Activated CD4-positive, alpha-beta T cell treated with anti-CD3 and anti-CD28 coated beads, Interleukin-10, Interleukin-2, amounts not matched to agents 100 ng/mL and 50 ng/mL, durations not matched to agents 16 hours and 8 hours (primary cell): Measurements from ENCODE around the gene CSF1R.
A peak's percentile ranks its signal among the peaks of the same experiment; 100 is the strongest.
"Not testable (repeated sequence)": the region's sequence is repeated elsewhere in the genome, so short reads cannot be mapped to it uniquely, and the experiment has no call there.

ENCODE experiments used
- DNase-seq: peaks from one replicate; pipeline ENCODE4 v3.0.0-alpha.2; 2020

The CSF1R gene

DNA sequence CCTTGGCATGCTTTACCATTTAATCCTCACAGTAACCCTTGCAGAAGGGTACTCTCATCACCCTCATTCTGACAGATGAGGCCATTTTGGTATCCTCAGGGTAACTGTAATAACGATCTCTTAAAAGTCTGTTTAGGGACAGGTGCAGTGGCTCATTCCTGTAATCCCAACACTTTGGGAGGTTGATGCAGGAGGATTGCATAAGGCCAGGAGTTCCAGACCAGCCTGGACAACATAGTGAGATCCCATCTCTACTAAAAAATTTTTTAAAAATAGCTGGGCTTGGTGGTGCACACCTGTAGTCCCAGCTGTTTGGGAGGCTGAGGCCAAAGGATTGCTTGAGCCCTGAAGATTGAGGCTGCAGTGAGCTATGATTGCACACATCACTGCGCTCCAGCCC, 31.8 kb downstream of the CSF1R start:
- DNase-seq: no peak

DNA sequence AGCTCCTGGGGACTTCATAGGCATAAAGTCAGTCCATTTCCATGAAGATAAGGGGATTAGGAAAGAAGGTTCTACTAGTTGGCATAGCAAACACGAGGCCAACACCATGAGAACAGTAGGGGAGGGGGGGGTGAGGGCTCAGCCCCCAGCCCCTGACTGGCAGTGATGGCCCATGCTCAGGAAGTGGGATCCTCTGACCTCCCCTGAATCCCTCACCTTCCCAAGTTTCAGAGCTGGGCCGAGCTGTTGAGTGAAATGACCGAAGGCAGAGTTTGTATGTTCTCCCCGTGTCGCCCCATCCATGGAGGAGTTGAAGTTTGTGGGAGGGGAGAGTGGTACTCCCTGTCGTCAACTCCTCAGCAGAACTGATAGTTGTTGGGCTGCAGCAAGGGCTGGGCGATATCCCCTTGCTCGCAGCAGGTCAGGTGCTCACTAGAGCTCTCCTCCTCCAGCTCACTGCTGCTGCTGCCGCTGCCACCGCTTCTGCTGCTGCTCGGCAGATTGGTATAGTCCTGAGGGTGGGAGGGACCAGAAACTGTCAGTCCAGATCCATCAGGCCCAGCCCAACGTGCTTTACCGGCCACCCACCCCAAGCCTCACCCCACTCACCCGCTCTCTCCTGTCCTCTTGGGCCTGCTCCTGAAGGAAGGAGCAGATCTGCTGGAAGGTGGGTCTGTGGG, 32.5 kb downstream of the CSF1R start:
- no peak for DNase-seq

DNA sequence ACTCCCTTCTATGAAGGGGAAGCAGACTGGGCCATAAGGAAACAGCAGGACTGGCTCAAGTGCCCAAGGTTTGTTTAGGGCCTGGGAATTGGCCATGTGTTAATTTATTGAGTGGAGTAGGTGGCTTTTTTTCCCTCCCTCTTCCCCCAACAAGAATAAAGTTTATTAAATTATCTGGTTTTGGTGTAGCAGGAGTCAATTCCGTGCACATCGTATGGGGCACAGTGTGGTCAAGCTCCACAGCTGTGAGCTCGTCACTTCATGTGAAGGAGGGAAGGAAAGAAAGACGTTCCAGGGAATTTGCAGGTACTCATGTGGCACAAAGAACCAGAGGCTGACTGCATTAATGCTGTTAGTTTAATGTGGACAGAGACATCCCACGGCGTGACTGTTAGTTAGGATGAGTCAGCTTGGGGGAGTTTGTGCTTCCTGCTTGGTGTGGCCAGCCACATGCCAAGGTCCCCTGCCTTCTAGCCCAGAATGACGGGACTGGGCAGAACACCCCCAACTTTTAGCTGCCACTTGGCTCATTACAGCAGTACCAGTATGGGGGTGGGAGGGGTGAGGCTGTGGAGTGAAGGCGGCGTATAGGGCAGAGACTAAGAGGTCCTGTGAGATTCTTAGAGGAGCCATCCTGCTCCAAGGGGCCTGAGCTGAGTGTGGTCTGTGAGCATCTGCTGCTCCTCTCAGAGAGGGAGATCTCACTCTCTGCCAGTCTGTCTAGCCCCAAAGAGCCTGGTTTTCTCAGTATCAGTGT, 33.2 kb downstream of the CSF1R start:
- peak; percentile 53 for DNase-seq

DNA sequence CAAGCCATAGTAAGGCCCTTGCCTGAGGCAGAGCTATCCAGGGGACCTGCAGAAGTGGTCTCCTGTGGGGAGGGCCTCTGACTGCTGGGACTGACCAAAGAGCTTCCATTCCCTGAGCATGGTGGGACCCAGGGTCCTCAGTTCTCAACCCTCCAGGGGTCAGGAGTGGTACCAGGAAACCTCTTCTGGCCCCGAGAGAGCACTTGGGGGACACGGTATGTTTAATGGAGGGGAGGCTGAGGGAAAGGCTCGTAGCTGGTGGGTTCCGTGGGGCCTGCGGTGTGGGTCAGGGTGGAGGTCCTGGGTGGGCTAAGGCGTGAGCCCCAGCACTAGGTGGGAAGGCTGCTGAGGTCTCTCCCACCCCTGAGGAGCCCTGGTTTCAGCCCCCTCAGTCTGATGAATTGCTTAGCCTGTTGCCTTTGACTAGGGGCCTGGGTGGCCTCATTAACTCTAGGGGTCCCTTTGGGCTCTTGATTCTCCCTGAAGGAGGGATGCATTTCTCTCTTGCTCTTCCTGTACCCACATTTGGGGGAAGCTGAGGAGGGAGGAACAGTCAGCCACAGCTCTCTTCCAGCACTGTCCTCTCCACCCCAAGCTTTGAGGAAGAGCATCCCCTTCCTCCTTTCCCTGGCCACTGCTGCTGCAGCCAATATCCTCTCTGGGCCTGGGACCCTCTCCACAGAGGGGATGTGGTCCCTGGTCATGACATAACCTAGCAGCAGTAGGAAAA, 34.0 kb downstream of the CSF1R start:
- DNase-seq: no peak

DNA sequence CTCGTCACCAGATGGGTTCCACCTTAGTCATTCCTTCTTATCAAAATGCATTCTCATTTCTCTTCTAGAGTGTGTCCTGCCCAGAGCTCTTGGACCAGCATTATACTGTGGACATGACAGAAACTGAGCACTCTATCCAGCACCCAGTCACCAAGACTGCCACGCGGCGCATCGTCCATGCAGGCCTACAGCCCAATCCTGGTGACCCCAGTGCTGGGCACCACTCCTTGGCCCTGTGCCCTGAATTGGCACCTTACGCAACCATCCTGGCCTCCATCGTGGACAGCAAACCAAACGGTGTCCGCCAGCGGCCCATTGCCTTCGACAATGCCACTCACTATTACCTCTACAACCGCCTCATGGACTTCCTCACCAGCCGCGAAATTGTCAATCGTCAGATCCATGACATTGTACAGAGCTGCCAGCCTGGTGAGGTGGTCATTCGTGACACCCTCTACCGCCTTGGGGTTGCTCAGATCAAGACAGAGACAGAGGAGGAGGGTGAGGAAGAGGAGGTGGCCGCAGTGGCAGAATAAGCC, 34.6 kb downstream of the CSF1R start:
- DNase-seq: no peak

- DNase-seq: peak; percentile 18
These were observed 36.1 kb downstream of the CSF1R start for GRCh38 chr5:150050172-150050811.

- peak; percentile 45 for DNase-seq
These were observed 40.3 kb downstream of the CSF1R start for GRCh38 chr5:150046031-150046430.

- DNase-seq: no peak
These were observed 40.8 kb downstream of the CSF1R start for GRCh38 chr5:150045549-150045948.

GRCh38 chr5:150044712-150045111, 41.6 kb downstream of the CSF1R start:
- DNase-seq: no peak

DNA sequence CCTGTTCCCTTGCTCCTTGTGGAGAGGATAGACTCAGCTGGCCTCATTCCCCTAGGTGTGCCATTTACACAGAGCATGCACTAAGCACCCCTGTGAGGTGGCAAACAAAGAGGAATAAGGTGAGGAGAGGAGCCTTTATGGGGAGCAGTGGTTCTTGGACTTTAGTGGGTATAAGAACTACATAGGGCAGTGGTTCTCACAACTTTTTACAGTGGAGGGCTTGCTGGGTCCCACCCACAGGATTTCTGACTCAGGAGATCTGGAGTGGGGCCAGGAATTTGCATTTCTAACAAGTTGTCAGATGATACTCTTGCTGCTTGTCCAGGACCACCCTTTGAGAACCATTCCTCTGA, 42.0 kb downstream of the CSF1R start:
- no peak for DNase-seq

GRCh38 chr5:150043657-150044328, 42.6 kb downstream of the CSF1R start:
- DNase-seq: no peak

GRCh38 chr5:150042459-150042858, 43.9 kb downstream of the CSF1R start:
- DNase-seq: no peak

DNA sequence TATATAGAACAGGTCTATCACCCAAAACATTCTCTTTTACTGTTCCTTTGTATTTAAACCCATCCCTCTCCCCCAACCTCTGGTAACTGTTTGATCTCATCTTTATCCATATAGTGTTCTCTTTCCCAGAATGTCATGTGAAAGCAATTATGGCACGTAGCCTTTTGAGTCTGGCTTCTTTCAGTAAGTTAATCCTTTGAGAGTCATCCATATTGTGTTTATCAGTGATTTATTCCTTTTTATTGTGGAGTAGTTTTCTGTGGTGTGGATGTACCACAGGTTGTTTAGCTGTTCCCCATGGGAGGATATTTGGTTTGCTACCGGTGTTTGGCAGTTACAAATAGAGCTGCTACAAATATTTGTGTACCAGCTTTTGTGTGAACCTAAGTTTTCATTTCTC, 47.8 kb downstream of the CSF1R start:
- no peak for DNase-seq

- DNase-seq: no peak
These were observed 49.8 kb downstream of the CSF1R start for GRCh38 chr5:150036513-150036912.

GRCh38 chr5:150035139-150035895, 51.0 kb downstream of the CSF1R start:
- no peak for DNase-seq

DNA sequence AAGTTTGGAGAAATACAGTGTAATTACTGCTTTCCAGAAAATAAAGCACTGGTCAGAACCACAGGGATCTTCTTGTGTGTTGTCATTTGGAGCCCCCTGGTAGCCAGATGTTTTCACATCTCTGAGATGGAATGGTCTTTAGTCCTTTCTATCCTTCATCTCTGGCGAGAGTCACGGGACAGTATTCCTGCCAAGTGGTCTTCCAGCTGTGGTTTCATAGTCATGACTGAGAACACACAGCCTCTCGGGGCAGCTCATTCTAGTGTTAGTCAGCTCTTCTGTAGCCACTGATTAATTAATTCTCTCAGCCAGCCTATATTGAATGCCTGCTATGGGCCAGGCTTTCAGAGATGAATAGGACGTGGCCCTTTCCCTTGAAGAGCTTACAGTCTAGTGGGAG, 51.7 kb downstream of the CSF1R start:
- no peak for DNase-seq

- no peak for DNase-seq
These were observed 53.0 kb downstream of the CSF1R start for GRCh38 chr5:150033334-150033733.

DNA sequence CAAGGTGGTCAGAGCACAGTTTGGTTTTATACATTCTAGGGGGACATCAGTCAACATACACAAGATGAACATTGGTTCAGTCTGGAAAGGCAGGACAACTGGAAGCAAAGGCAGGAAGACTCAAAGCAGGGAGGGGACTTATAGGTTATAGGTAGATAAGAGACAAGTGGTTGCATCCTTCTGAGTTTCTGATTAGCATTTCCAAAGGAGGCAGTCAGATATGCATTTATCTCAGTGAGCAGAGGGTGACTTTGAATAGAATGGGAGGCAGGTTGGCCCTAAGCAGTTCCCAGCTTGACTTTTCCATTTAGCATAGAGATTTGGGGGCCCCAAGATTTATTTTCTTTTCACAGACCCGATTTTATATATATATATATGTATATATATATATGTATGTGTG, 58.3 kb downstream of the CSF1R start:
- not testable (repeated sequence) for DNase-seq

DNA sequence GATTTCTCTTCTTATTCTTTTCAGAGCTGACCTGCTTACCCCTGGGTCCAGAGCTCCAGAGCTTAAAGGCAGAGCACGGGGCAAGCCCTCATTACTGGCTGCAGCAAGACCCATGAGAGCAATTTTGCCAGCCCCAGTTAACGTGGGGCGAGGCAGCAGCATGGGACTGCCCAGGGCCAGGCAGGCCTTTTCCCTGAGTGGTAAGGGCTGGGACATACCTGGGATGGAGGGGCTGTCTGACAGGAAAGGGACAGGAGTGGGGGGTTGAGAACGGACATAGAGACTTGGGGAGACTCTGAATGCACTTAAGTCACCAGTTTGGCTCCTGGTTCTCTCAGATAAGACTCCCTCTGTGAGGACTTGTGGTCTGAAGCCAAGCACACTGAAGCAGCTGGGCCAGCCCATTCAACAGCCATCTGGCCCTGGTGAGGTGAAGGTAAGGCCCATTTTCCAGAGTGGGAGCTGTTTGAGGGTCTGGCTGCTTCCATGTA, 59.6 kb downstream of the CSF1R start:
- DNase-seq: no peak

GRCh38 chr5:150024346-150024984, 61.9 kb downstream of the CSF1R start:
- DNase-seq: no peak

DNA sequence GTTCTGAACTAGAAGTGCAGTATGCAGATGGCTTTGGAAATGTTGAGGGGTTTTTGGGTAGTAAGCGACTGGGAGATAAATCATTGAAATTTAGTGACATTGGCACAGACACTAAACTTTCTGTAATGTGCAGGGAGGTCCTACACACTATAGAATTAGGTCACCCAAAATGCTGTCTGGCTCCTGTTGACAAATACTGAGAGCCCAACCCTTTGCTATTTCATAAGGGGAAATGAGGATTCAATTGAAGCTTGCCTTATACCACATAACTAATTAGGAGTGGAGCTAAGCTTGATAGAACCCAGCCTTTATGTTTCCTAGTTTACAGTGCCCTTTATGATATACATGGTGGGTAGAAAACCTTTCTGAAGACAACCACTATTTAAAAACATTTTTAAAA, 63.2 kb downstream of the CSF1R start:
- no peak for DNase-seq
